ENCODE data around the gene INTS4.
"Not testable (repeated sequence)": the region's sequence is repeated elsewhere in the genome, so short reads cannot be mapped to it uniquely, and the experiment has no call there.

INTS4 gene

DNA sequence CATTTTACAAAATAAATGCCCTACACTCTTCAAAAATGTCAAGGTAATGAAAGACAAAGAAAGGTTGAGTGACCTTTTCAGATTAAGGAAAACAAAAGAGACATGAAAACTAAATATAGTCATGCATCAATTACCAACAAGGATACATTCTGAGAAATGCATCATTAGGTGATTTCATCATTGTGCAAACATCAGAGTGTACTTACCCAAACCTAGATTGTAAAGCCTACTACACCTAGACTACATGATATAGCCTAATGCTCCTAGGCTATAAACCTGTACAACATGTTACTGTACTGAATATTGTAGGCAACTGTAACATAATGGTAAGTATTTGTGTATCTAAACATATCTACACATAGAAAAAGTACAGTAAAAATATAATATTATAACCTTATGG, 26.7 kb downstream of the INTS4 start:
- H3K36me3 Mint-ChIP-seq (ENCODE audit: insufficient read depth): peaks cover 13% of the 10 kb centered on the region
- H3K4me3 Mint-ChIP-seq: no peak overlapping the region
- no peak overlapping the region for H3K27ac Mint-ChIP-seq (ENCODE audit: low read depth)
- no peaks in the 10 kb centered on the region for H3K4me1 Mint-ChIP-seq
- H3K9me3 Mint-ChIP-seq: no peaks in the 10 kb centered on the region
- H3K27me3 Mint-ChIP-seq: no peaks in the 10 kb centered on the region
- ATAC-seq (replicated peaks; ENCODE audit: extremely low read depth, poor library complexity, severe bottlenecking) (no peak), DNase-seq (ENCODE audit: low spot score in 2 of 2) (no peak)

DNA sequence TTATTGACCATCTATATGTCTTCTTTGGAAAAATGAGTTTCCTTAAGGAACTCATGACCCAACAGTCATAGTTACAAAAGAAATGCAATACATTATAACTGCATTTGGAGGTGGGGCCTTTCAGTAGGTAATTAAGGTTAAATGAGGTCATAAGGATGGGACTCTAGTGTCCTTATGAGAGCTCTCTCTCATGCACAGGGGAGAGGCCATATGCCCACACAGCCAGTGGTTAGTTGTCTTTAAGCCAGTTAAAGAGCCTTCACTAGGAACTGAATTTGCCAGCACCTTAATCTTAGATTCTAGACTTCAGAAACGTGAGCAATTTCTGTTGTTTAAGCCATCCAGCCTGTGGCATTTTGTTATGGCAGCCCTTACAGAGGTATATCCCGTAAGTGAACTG, 27.3 kb downstream of the INTS4 start:
- no peak for ATAC-seq (replicated peaks; ENCODE audit: extremely low read depth, poor library complexity, severe bottlenecking)
- no peak for DNase-seq (ENCODE audit: low spot score in 2 of 2)

DNA sequence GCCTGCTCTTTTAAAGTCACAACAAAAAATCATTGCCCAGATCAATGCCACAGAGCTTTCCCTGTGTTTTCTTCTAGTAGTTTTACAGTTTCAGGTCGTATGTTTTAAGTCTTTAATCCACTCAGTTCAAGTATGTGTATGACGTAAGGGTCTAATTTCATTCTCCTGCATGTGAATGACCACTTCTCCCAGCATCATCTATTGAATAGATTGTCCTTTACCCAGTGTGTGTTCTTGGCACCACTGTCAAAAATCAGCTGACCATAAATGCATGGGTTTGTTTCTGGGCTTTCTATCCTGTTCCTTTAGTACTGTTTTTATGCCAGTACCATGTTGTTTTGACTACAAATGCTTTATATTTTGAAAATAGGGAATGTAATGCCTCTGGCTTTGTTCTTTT, 28.1 kb downstream of the INTS4 start:
- Mint-ChIP-seq H3K27me3 (no peaks in the 10 kb centered on the region), H3K36me3 (ENCODE audit: insufficient read depth) (peaks cover 9% of the 10 kb centered on the region), H3K9me3 (no peaks in the 10 kb centered on the region), H3K4me3 (no peak overlapping the region), H3K27ac (ENCODE audit: low read depth) (no peak overlapping the region), H3K4me1 (no peaks in the 10 kb centered on the region)
- ATAC-seq (replicated peaks; ENCODE audit: extremely low read depth, poor library complexity, severe bottlenecking) (no peak), DNase-seq (ENCODE audit: low spot score in 2 of 2) (no peak)

More for the DNA sequence above, 27.3 kb downstream of the INTS4 start:
- no peaks in the 10 kb centered on the region for H3K27me3 Mint-ChIP-seq
- no peak overlapping the region for H3K4me3 Mint-ChIP-seq
- H3K9me3 Mint-ChIP-seq: no peaks in the 10 kb centered on the region
- H3K36me3 Mint-ChIP-seq (ENCODE audit: insufficient read depth): peaks cover 11% of the 10 kb centered on the region
- H3K4me1 Mint-ChIP-seq: no peaks in the 10 kb centered on the region
- no peak overlapping the region for H3K27ac Mint-ChIP-seq (ENCODE audit: low read depth)

DNA sequence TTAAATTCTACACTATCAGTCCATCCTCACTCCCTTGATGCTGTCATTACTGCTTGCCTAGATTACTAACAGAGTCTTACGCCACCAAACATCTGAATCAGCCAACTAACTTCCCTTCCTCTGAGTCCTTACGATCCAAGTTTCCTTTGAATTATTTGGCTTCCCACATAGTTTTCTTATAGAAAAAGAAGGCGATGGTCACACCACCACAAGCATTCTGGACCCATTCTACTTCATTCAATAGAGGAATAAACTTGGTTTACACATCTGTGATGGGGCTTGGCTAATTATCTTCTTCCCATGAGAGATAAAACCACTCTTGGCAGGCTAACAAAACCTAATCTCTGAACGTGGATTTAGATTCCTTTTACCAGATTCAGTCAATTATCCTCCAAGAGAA, 35.0 kb downstream of the INTS4 start:
- H3K27ac Mint-ChIP-seq (ENCODE audit: low read depth): no peak overlapping the region
- H3K27me3 Mint-ChIP-seq: no peaks in the 10 kb centered on the region
- H3K4me1 Mint-ChIP-seq: no peaks in the 10 kb centered on the region
- DNase-seq (ENCODE audit: low spot score in 2 of 2): no peak
- ATAC-seq (replicated peaks; ENCODE audit: extremely low read depth, poor library complexity, severe bottlenecking): no peak
- no peak overlapping the region for H3K4me3 Mint-ChIP-seq
- H3K36me3 Mint-ChIP-seq (ENCODE audit: insufficient read depth): peaks cover 28% of the 10 kb centered on the region
- no peaks in the 10 kb centered on the region for H3K9me3 Mint-ChIP-seq

DNA sequence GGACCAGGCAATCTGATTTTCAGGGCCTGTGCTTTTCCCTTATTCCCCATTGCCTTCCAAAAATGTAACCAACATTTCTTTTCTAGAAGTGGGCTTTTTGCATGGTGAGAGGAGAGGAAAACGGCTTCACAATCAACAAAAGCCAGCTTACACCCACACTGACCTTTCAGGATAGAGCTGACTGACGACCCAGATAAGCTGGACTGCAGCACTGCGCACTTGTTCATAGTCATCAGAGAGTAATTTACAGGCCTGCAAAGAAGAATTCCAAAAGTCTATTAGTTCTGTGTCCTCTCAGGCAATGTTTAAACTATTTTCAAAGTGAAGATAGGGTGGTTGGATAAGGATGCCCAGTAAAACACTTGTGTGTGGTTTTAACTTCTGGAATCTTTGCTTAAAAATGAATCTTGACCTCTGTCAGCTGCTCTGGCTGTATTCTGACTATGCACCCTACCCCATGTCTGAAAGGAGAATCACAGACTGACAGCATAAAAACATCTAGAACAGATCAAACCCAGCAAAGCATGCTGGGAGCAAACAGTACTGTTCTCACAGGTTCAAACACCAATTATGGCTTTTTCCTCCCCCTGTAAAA, 35.8 kb downstream of the INTS4 start:
- not testable (repeated sequence) for H3K27ac Mint-ChIP-seq (ENCODE audit: low read depth); H3K9me3 Mint-ChIP-seq; DNase-seq (ENCODE audit: low spot score in 2 of 2); ATAC-seq (replicated peaks; ENCODE audit: extremely low read depth, poor library complexity, severe bottlenecking); H3K4me3 Mint-ChIP-seq; H3K27me3 Mint-ChIP-seq; H3K4me1 Mint-ChIP-seq
- H3K36me3 Mint-ChIP-seq (ENCODE audit: insufficient read depth): peaks cover 30% of the 10 kb centered on the region

DNA sequence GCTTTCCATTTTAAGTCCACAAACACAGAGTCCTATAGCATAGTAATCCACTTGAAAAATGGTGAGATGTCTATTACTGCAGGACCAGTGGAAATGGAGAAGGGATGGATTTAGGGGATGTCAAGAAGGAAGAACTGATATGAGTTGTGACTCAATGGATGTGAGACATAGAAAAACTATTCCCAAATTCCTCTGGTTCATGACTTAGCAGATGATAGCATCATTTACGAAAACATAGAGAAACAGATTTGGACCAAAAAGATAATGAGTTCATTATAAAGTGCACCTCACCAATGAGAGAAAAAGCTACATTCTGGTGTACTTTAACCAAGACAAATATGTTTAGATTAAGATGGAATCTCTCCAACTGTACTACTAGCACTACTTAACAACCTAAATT, 51.2 kb downstream of the INTS4 start:
- ATAC-seq (replicated peaks; ENCODE audit: extremely low read depth, poor library complexity, severe bottlenecking); H3K27me3 Mint-ChIP-seq; H3K4me3 Mint-ChIP-seq; DNase-seq (ENCODE audit: low spot score in 2 of 2); H3K36me3 Mint-ChIP-seq (ENCODE audit: insufficient read depth); H3K27ac Mint-ChIP-seq (ENCODE audit: low read depth); H3K9me3 Mint-ChIP-seq: not testable (repeated sequence)
- peaks cover 21% of the 10 kb centered on the region for H3K4me1 Mint-ChIP-seq

DNA sequence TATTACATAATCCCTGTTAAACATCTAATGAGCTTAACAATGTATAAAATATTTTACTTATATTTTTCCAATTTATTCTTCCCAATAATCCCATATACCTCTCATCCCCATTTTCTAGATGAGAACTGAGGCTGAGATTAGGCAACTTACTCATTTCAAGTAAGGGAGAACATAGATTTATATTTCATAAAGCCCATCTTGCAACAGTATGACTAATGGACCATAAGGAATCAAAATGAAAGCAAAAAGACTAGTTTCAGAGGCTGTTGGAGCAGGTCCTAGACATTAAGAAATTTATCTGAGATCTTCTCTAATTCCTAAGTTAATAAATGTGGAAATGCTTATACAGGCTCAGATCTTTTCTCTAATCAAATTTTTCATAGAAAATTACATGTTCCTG, 52.0 kb downstream of the INTS4 start:
- H3K4me3 Mint-ChIP-seq; H3K27me3 Mint-ChIP-seq; DNase-seq (ENCODE audit: low spot score in 2 of 2); H3K36me3 Mint-ChIP-seq (ENCODE audit: insufficient read depth); H3K9me3 Mint-ChIP-seq; ATAC-seq (replicated peaks; ENCODE audit: extremely low read depth, poor library complexity, severe bottlenecking): not testable (repeated sequence)
- peaks cover 16% of the 10 kb centered on the region for H3K4me1 Mint-ChIP-seq
- peak overlapping the region; percentile 16 for H3K27ac Mint-ChIP-seq (ENCODE audit: low read depth)

DNA sequence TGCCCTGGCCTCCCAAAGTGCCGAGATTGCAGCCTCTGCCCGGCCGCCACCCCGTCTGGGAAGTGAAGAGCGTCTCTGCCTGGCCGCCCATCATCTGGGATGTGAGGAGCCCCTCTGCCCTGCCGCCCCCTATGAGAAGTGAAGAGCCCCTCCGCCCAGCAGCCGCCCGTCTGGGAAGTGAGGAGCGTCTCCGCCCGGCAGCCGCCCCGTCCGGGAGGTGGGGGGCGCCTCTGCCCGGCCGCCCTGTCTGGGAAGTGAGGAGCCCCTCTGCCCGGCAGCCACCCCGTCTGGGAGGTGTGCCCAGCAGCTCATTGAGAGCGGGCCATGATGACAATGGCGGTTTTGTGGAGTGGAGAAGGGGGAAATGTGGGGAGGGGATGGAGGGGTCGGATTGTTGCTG, 60.9 kb downstream of the INTS4 start:
- not testable (repeated sequence) for H3K27me3 Mint-ChIP-seq, H3K9me3 Mint-ChIP-seq

DNA sequence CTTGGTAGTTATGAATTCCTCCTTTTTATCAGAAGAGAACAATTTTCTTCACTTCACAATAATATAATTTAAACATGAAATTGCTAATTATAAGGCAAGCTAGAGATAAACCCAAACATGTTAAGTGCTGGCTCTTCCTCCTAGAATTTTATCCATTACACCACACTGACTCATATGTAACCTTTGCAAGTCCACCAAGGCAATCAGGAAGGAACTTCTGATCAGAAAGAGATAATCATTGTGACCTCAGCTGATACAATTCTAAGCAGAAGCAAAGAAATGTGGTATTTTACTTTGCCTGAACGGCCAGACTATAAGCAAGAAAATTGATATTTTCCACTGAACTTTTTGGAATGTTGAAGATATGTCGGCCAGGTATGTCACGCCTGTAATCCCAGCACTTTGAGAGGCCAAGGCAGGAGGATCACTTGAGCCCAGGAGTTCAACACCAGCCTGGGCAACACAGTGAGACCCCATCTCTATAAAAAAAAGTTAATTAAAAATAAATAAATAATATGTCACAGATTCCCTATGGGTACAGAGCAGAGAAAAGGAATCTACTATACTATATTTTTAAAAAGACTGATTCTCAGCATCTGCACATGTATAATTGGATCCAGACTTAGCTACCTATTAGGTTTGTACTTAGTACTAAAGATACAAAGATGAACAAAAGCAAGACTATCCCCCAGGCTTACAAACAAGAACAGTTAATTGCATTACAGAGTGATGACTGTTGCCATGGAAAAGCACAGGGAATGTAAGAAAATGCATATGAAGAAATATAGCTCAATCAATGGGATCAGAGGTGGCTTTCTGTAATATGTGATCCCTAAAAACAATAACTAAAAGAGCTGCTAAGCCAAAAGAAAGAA, 63.9 kb downstream of the INTS4 start:
- not testable (repeated sequence) for H3K4me1 Mint-ChIP-seq; H3K4me3 Mint-ChIP-seq; H3K27ac Mint-ChIP-seq (ENCODE audit: low read depth); DNase-seq (ENCODE audit: low spot score in 2 of 2); H3K9me3 Mint-ChIP-seq; H3K27me3 Mint-ChIP-seq; ATAC-seq (replicated peaks; ENCODE audit: extremely low read depth, poor library complexity, severe bottlenecking)
- peaks cover 45% of the 10 kb centered on the region for H3K36me3 Mint-ChIP-seq (ENCODE audit: insufficient read depth)

More for the DNA sequence above, 60.9 kb downstream of the INTS4 start:
- not testable (repeated sequence) for H3K27ac Mint-ChIP-seq (ENCODE audit: low read depth); ATAC-seq (replicated peaks; ENCODE audit: extremely low read depth, poor library complexity, severe bottlenecking); H3K4me1 Mint-ChIP-seq; H3K4me3 Mint-ChIP-seq; DNase-seq (ENCODE audit: low spot score in 2 of 2)
- H3K36me3 Mint-ChIP-seq (ENCODE audit: insufficient read depth): peaks cover 39% of the 10 kb centered on the region

DNA sequence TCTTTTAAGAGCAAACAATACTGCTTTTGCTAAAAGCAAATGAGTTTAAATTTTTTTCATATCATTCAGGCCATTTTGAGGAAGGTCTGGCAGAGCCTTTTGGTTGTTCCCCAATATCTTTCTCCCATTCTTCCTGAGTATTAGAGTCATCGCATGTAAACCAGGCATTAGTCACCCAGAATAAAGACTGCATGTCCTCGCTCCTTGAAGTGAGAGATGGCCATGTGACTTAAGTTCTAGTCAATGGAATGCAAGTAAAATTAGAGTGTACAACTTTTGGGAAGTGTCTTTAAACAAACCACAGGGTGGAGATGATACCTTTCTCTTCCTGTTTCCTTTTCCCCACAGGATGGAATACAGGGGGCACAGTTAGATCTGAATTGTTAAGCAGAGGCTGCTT, 76.8 kb downstream of the INTS4 start:
- H3K4me1 Mint-ChIP-seq; H3K4me3 Mint-ChIP-seq; H3K27ac Mint-ChIP-seq (ENCODE audit: low read depth); DNase-seq (ENCODE audit: low spot score in 2 of 2); H3K9me3 Mint-ChIP-seq; ATAC-seq (replicated peaks; ENCODE audit: extremely low read depth, poor library complexity, severe bottlenecking); H3K27me3 Mint-ChIP-seq: not testable (repeated sequence)
- peaks cover 31% of the 10 kb centered on the region for H3K36me3 Mint-ChIP-seq (ENCODE audit: insufficient read depth)

DNA sequence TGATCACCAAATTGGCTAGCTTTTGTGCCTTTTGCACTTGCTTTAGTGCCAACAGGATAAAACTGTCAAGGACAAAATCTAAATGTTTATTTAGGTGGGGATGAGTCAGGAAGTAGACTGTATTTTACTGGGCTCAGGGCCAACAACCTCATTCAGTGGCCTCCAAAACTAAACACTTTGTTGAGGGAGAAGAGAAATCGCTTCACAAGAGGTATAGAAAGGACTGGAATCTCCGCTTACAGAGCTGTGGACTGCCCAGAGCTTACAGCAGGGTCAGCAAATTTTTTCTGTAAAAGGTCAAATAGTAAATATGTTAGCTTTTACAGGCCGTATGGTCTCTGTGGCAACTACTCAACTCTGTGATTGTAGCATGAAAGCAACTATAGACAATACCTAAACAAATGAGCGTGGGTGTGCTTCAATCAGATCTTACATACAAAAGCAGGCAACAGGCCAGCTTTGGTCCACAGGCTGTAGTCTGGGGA, 80.1 kb downstream of the INTS4 start:
- H3K4me3 Mint-ChIP-seq; H3K27ac Mint-ChIP-seq (ENCODE audit: low read depth); H3K4me1 Mint-ChIP-seq; ATAC-seq (replicated peaks; ENCODE audit: extremely low read depth, poor library complexity, severe bottlenecking); DNase-seq (ENCODE audit: low spot score in 2 of 2); H3K9me3 Mint-ChIP-seq; H3K27me3 Mint-ChIP-seq: not testable (repeated sequence)
- H3K36me3 Mint-ChIP-seq (ENCODE audit: insufficient read depth): peaks cover 27% of the 10 kb centered on the region

DNA sequence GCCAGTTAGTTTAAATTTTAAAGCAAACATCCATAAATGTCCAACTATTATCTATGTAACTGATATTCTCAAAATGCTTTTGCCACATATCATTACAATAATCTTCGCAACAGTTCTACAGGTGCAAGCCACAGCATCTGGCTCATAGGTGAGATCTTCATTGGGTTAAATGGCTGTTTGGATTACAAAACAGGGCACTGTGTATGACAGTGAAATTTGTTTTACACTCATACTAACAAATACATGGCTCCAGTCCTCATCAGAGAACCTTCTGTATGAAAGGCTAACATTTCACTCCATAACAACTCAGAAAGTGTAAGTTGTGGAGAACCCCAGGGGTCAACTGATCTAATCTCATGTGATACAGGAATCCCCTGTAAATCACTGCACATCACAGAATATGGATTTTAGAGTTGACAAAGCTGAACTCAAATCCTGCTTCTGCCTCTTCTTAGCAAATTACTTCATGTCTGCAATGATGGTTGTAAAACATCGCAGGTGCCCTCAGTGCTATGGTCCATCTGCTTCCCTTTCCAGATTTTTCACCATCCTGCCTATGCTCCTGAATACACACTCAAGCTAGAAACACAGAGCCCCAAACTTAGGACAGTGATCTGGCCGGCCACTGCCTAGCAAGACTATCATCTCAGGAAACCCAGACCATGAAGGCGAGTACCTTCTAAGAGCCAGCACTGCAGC, 80.7 kb downstream of the INTS4 start:
- H3K27ac Mint-ChIP-seq (ENCODE audit: low read depth); H3K9me3 Mint-ChIP-seq: not testable (repeated sequence)

More for the DNA sequence above, 80.7 kb downstream of the INTS4 start:
- H3K27me3 Mint-ChIP-seq; H3K4me1 Mint-ChIP-seq; DNase-seq (ENCODE audit: low spot score in 2 of 2); H3K4me3 Mint-ChIP-seq; ATAC-seq (replicated peaks; ENCODE audit: extremely low read depth, poor library complexity, severe bottlenecking): not testable (repeated sequence)
- H3K36me3 Mint-ChIP-seq (ENCODE audit: insufficient read depth): peaks cover 24% of the 10 kb centered on the region

All from central memory CD8-positive, alpha-beta T cell (primary cell).